ENCODE results near the gene TTN. TPM values are rescaled to one million over a fixed set of nuclear protein-coding genes. Genes with fewer than 3 reads are reported as not detected.
"Not testable (repeated sequence)": the region's sequence is repeated elsewhere in the genome, so short reads cannot be mapped to it uniquely, and the experiment has no call there.

The TTN gene
- total RNA-seq, 4 donors from 2014 or later = 0.21 to 2.1 (median 0.76) TPM

- DNase-seq (ENCODE audit: low spot score in 2 of 2) = no peak
- no peaks in the 10 kb centered on the region for H3K27me3 ChIP-seq
- H3K9me3 ChIP-seq = no peaks in the 10 kb centered on the region
- no peaks in the 10 kb centered on the region for H3K36me3 ChIP-seq
- no peaks in the 10 kb centered on the region for H3K4me1 ChIP-seq
- no peak for TF ChIP-seq POLR2AphosphoS5 (IDR thresholded peaks at IDR 0.05)
- no peak overlapping the region for H3K4me3 ChIP-seq
- no peak overlapping the region for H3K27ac ChIP-seq
These were observed 140.8 kb downstream of the TTN start for GRCh38 chr2:178666458-178666857.

GRCh38 chr2:178658480-178658879 lies 148.7 kb downstream of the TTN start:
- H3K4me1 ChIP-seq; H3K9me3 ChIP-seq; H3K36me3 ChIP-seq; H3K27me3 ChIP-seq; H3K27ac ChIP-seq; DNase-seq (ENCODE audit: low spot score in 2 of 2); H3K4me3 ChIP-seq: not testable (repeated sequence)
- 83% methylated on average over 2 of the region's 8 CpGs for WGBS

DNA sequence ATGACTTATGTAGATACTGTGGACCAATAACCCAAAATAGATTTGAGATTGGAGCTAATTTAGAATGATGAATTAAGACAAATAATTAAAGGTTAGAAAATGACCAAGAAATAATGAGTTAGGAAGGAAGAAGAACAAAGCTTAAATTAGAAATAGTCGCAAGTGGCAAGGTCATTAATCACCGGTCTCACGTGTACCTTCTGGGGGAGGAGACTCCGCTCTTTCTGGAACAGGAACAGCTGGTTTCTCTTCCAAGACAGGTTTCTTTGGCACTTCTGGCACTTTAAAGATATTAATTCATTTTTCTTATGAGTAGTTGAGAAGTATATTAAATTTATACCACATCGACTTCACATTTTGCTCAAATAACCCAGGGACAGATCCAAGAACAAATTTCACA lies 156.7 kb downstream of the TTN start:
- H3K4me1 ChIP-seq = no peaks in the 10 kb centered on the region
- no peaks in the 10 kb centered on the region for H3K27me3 ChIP-seq
- TF ChIP-seq EP300 (IDR thresholded peaks at IDR 0.05) (no peak), POLR2AphosphoS5 (IDR thresholded peaks at IDR 0.05) (no peak), POLR2A (IDR thresholded peaks at IDR 0.05) (no peak)
- TF ChIP-seq, protein P1, sequence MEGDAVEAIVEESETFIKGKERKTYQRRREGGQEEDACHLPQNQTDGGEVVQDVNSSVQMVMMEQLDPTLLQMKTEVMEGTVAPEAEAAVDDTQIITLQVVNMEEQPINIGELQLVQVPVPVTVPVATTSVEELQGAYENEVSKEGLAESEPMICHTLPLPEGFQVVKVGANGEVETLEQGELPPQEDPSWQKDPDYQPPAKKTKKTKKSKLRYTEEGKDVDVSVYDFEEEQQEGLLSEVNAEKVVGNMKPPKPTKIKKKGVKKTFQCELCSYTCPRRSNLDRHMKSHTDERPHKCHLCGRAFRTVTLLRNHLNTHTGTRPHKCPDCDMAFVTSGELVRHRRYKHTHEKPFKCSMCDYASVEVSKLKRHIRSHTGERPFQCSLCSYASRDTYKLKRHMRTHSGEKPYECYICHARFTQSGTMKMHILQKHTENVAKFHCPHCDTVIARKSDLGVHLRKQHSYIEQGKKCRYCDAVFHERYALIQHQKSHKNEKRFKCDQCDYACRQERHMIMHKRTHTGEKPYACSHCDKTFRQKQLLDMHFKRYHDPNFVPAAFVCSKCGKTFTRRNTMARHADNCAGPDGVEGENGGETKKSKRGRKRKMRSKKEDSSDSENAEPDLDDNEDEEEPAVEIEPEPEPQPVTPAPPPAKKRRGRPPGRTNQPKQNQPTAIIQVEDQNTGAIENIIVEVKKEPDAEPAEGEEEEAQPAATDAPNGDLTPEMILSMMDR (IDR thresholded peaks at IDR 0.05) = no peak
- H3K9me3 ChIP-seq = no peaks in the 10 kb centered on the region
- no peak overlapping the region for H3K27ac ChIP-seq
- H3K4me3 ChIP-seq = no peak overlapping the region
- no peak for DNase-seq (ENCODE audit: low spot score in 2 of 2)
- WGBS = 51% methylated on average over 5 of the region's 5 CpGs
- H3K36me3 ChIP-seq = no peaks in the 10 kb centered on the region

DNA sequence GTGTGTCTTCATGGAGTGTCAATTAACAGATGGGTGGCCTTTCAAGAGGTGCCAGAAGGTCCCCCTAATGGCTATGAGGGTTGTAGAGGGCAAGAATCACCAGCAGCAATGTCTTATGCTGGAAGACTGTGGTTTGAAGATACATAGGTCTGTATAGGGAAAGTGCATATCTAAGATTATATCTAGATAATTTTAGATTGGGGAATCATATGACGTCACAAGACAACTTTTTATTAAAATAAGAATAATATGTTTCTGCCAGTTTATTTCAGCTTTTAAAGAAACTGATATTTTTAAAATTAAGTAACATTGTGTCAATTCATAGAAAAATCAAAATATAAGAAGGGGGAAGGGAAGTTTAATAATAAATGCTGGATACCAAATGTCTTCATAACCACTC lies 162.3 kb downstream of the TTN start:
- Histone ChIP-seq H3K36me3 (no peaks in the 10 kb centered on the region), H3K27ac (no peak overlapping the region), H3K9me3 (no peaks in the 10 kb centered on the region), H3K4me1 (no peaks in the 10 kb centered on the region), H3K4me3 (no peak overlapping the region), H3K27me3 (no peaks in the 10 kb centered on the region)
- no peak for DNase-seq (ENCODE audit: low spot score in 2 of 2)
- TF ChIP-seq POLR2AphosphoS5 (IDR thresholded peaks at IDR 0.05) = no peak
- 83% methylated on average over 1 of the region's 1 CpG for WGBS

GRCh38 chr2:178641498-178641897 lies 165.7 kb downstream of the TTN start:
- Histone ChIP-seq H3K4me1 (no peaks in the 10 kb centered on the region), H3K27me3 (no peaks in the 10 kb centered on the region), H3K4me3 (no peak overlapping the region), H3K9me3 (no peaks in the 10 kb centered on the region), H3K27ac (no peak overlapping the region), H3K36me3 (no peaks in the 10 kb centered on the region)
- no peak for DNase-seq (ENCODE audit: low spot score in 2 of 2)
- TF ChIP-seq POLR2A (IDR thresholded peaks at IDR 0.05) = no peak
- no peak for TF ChIP-seq EP300 (IDR thresholded peaks at IDR 0.05)
- TF ChIP-seq, protein P1 (IDR thresholded peaks at IDR 0.05) = no peak
- TF ChIP-seq POLR2AphosphoS5 (IDR thresholded peaks at IDR 0.05) = no peak
- WGBS = 46% methylated on average over 1 of the region's 1 CpG

GRCh38 chr2:178635897-178636296 lies 171.3 kb downstream of the TTN start:
- no peak for DNase-seq (ENCODE audit: low spot score in 2 of 2)
- H3K4me3 ChIP-seq = no peak overlapping the region
- H3K4me1 ChIP-seq = no peaks in the 10 kb centered on the region
- no peaks in the 10 kb centered on the region for H3K9me3 ChIP-seq
- H3K27ac ChIP-seq = no peak overlapping the region
- 93% methylated on average over 11 of the region's 11 CpGs for WGBS
- TF ChIP-seq POLR2A (IDR thresholded peaks at IDR 0.05) (no peak), POLR2AphosphoS5 (IDR thresholded peaks at IDR 0.05) (no peak), EP300 (IDR thresholded peaks at IDR 0.05) (no peak)
- TF ChIP-seq, protein P1 (IDR thresholded peaks at IDR 0.05) = no peak
- H3K36me3 ChIP-seq = no peaks in the 10 kb centered on the region
- H3K27me3 ChIP-seq = no peaks in the 10 kb centered on the region

DNA sequence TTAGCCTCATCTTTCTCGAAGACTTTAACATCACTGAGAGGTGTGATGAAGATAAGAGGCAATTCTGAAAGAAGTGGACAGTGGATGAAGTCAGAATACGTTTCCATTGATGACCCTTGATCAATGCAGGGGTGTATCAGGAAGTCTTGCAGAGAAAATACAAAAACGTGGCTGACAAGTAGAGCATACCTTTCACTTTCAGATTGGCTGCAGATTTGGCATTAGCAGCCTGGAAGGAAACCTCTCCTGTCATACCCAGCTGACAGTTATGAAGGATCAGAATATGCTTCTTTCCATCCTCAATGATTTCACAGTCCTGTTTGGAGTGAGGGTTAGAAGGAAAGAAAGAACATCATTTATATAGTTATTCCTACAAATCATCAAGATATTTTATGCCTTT lies 174.5 kb downstream of the TTN start:
- H3K36me3 ChIP-seq = no peaks in the 10 kb centered on the region
- no peaks in the 10 kb centered on the region for H3K9me3 ChIP-seq
- H3K27me3 ChIP-seq = no peaks in the 10 kb centered on the region
- no peaks in the 10 kb centered on the region for H3K4me1 ChIP-seq
- no peak overlapping the region for H3K4me3 ChIP-seq
- WGBS = 58% methylated on average over 3 of the region's 3 CpGs
- no peak overlapping the region for H3K27ac ChIP-seq
- TF ChIP-seq, protein P1 (IDR thresholded peaks at IDR 0.05) = no peak
- TF ChIP-seq EP300 (IDR thresholded peaks at IDR 0.05) (no peak), POLR2AphosphoS5 (IDR thresholded peaks at IDR 0.05) (no peak), POLR2A (IDR thresholded peaks at IDR 0.05) (no peak)
- DNase-seq (ENCODE audit: low spot score in 2 of 2) = no peak

All from suprapubic skin (tissue), 4 donors.